Measurements from ENCODE around the gene RHNO1. TPM values are rescaled to one million over a fixed set of nuclear protein-coding genes. Genes with fewer than 3 reads are reported as not detected.

Gene RHNO1
- total RNA-seq, 1 experiment from 2014 or later, result 64.8 TPM

GRCh38 chr12:2876431-2877046 lies 484 bp upstream of the RHNO1 start:
- TF ChIP-seq CTCF (IDR thresholded peaks at IDR 0.05; ENCODE audit: unreplicated experiment), result no peak
- Mint-ChIP-seq H3K4me3 (ENCODE audit: low read depth, unreplicated experiment) (peak overlapping the region; percentile 75), H3K4me1 (ENCODE audit: low read depth, unreplicated experiment) (peaks cover 22% of the 10 kb centered on the region), H3K9me3 (ENCODE audit: low read depth, unreplicated experiment) (no peaks in the 10 kb centered on the region), H3K36me3 (ENCODE audit: insufficient read depth, unreplicated experiment) (peaks cover 39% of the 10 kb centered on the region), H3K27ac (ENCODE audit: unreplicated experiment) (peak overlapping the region; percentile 87), H3K27me3 (ENCODE audit: unreplicated experiment) (no peaks in the 10 kb centered on the region)
- intact Hi-C loops (cut with micrococcal nuclease; ENCODE audit: unreplicated experiment), result no loop called here
- DNase-seq, result peak; percentile 11
- CTCF ChIA-PET, result interaction anchor here (2.3 to 2.5 kb wide), 2 partner anchors 14 to 165 kb away, joined by 8 to 9 read pairs; partner anchors contain the start of gene TULP3
- BruUV-seq (replicated peaks), result no TSS peak

- Mint-ChIP-seq H3K27me3 (ENCODE audit: unreplicated experiment) (no peaks in the 10 kb centered on the region), H3K4me3 (ENCODE audit: low read depth, unreplicated experiment) (peak overlapping the region; percentile 75), H3K4me1 (ENCODE audit: low read depth, unreplicated experiment) (peaks cover 22% of the 10 kb centered on the region), H3K27ac (ENCODE audit: unreplicated experiment) (peak overlapping the region; percentile 87), H3K9me3 (ENCODE audit: low read depth, unreplicated experiment) (no peaks in the 10 kb centered on the region), H3K36me3 (ENCODE audit: insufficient read depth, unreplicated experiment) (peaks cover 39% of the 10 kb centered on the region)
- BruUV-seq (replicated peaks), result no TSS peak
- TF ChIP-seq CTCF (IDR thresholded peaks at IDR 0.05; ENCODE audit: unreplicated experiment), result no peak
- intact Hi-C loops (cut with micrococcal nuclease; ENCODE audit: unreplicated experiment), result no loop called here
- CTCF ChIA-PET, result interaction anchor here (2.3 to 2.5 kb wide), 2 partner anchors 12 to 163 kb away, joined by 8 to 9 read pairs; partner anchors contain the start of gene TULP3
- no peak for DNase-seq
These were observed 1.1 kb downstream of the RHNO1 start for GRCh38 chr12:2877953-2878732.

- Mint-ChIP-seq H3K4me3 (ENCODE audit: low read depth, unreplicated experiment) (no peak overlapping the region), H3K27ac (ENCODE audit: unreplicated experiment) (no peak overlapping the region), H3K36me3 (ENCODE audit: insufficient read depth, unreplicated experiment) (peaks cover 45% of the 10 kb centered on the region), H3K27me3 (ENCODE audit: unreplicated experiment) (no peaks in the 10 kb centered on the region), H3K9me3 (ENCODE audit: low read depth, unreplicated experiment) (no peaks in the 10 kb centered on the region), H3K4me1 (ENCODE audit: low read depth, unreplicated experiment) (peaks cover 29% of the 10 kb centered on the region)
- CTCF ChIA-PET, result no interaction called here
- intact Hi-C loops (cut with micrococcal nuclease; ENCODE audit: unreplicated experiment), result no loop called here
- no TSS peak for BruUV-seq (replicated peaks)
- DNase-seq, result no peak
- TF ChIP-seq CTCF (IDR thresholded peaks at IDR 0.05; ENCODE audit: unreplicated experiment), result no peak
These were observed 2.8 kb downstream of the RHNO1 start for GRCh38 chr12:2879853-2880252.

- Mint-ChIP-seq H3K27ac (ENCODE audit: unreplicated experiment) (no peak overlapping the region), H3K4me3 (ENCODE audit: low read depth, unreplicated experiment) (no peak overlapping the region), H3K4me1 (ENCODE audit: low read depth, unreplicated experiment) (peaks cover 16% of the 10 kb centered on the region), H3K36me3 (ENCODE audit: insufficient read depth, unreplicated experiment) (peaks cover 35% of the 10 kb centered on the region), H3K27me3 (ENCODE audit: unreplicated experiment) (no peaks in the 10 kb centered on the region), H3K9me3 (ENCODE audit: low read depth, unreplicated experiment) (no peaks in the 10 kb centered on the region)
- TF ChIP-seq CTCF (IDR thresholded peaks at IDR 0.05; ENCODE audit: unreplicated experiment), result no peak
- no peak for DNase-seq
- CTCF ChIA-PET, result interaction anchor here (0.7 to 1.7 kb wide), 10 partner anchors 27 to 760 kb away, joined by 3 to 11 read pairs (median 6); no protein-coding TSS in a partner anchor
- intact Hi-C loops (cut with micrococcal nuclease; ENCODE audit: unreplicated experiment), result no loop called here
- no TSS peak for BruUV-seq (replicated peaks)
These were observed 7.8 kb downstream of the RHNO1 start for GRCh38 chr12:2884810-2885209.
